Measurements from ENCODE around the gene TPT1. TPM values are rescaled to one million over a fixed set of nuclear protein-coding genes. Genes with fewer than 3 reads are reported as not detected.
"Not testable (repeated sequence)": the region's sequence is repeated elsewhere in the genome, so short reads cannot be mapped to it uniquely, and the experiment has no call there.

The TPT1 gene
- total and polyA plus RNA-seq, 9 of the 15 experiments (the other 6 are each of a cell fraction or from before 2014, with no cell fraction given) = 602 to 2,508 (median 1,784) TPM

- FAIRE-seq; intact Hi-C loops (cut with micrococcal nuclease): not testable (repeated sequence)
Observed at GRCh38 chr13:45380708-45381107, 39.7 kb upstream of the TPT1 start.

DNA sequence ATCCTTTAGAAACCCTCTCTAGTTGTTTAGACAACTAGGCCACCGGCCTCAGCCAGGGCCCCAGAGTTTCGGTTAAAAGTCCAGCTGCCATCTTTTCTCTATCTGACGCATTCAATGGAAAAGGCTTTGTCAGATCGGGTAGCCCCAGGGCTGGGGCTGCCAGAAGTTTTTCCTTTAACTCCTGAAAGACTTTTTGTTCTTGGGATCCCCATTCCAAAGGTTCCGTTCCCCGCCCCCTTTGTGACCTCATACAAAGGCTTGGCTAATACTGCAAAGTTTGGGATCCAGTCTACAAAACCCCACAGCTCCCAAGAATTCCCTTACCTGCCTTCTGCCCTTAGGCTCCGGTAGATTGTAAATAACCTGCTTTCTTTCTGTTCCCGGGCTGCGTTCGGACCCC lies 38.5 kb upstream of the TPT1 start:
- DNase-seq (ENCODE audit: extremely low read depth in 1 of 4, low spot score in 3 of 4); H2AFZ ChIP-seq (ENCODE audit: low read depth, low read length); H3K36me3 ChIP-seq (ENCODE audit: control insufficient read depth, insufficient read depth, low read length); H3K4me1 ChIP-seq (replicated peaks in 1 of 2; ENCODE audit: control insufficient read depth in 2 of 2, insufficient read depth in 2 of 2, low read length in 2 of 2); H3K9ac ChIP-seq (ENCODE audit: insufficient read depth in 1 of 2, low read depth in 2 of 2, low read length in 2 of 2); H3K27ac ChIP-seq (ENCODE audit: extremely low read depth, low read depth, low read length); FAIRE-seq; CTCF ChIA-PET (ENCODE audit: low intra/inter-chr PET ratio); ATAC-seq; H3K27me3 ChIP-seq (ENCODE audit: control insufficient read depth in 2 of 2, insufficient read depth in 2 of 2, low read length in 2 of 2); H3K9me1 ChIP-seq (ENCODE audit: control insufficient read depth, insufficient read depth, low read length); H3K4me3 ChIP-seq; H3K9me3 ChIP-seq (replicated peaks; ENCODE audit: control insufficient read depth, insufficient read depth, low read depth, low read length); H3K79me2 ChIP-seq (ENCODE audit: control insufficient read depth, insufficient read depth, low read length); BruUV-seq (replicated peaks); in situ Hi-C loops (cut with MboI); H4K20me1 ChIP-seq (replicated peaks; ENCODE audit: control insufficient read depth, insufficient read depth, low read length); H3K4me2 ChIP-seq (ENCODE audit: insufficient read depth, low read length): not testable (repeated sequence)
- intact Hi-C loops (cut with micrococcal nuclease) = loop anchor here (10.0 kb wide), 1 partner anchor 85 kb away; the partner anchor contains the start of gene COG3
- POLR2A ChIA-PET = interaction anchor here (0.6 kb wide), 1 partner anchor 50 kb away, joined by 3 read pairs; no protein-coding TSS in a partner anchor
- 84% methylated on average over 6 of the region's 10 CpGs for WGBS (ENCODE audit: insufficient coverage, low coverage, missing lambda C conversion rate)

More at GRCh38 chr13:45380708-45381107, 39.7 kb upstream of the TPT1 start:
- POLR2A ChIA-PET; H3K27ac ChIP-seq (ENCODE audit: extremely low read depth, low read depth, low read length); DNase-seq (ENCODE audit: extremely low read depth in 1 of 4, low spot score in 3 of 4); CTCF ChIA-PET (ENCODE audit: low intra/inter-chr PET ratio); H2AFZ ChIP-seq (ENCODE audit: low read depth, low read length); ATAC-seq; BruUV-seq (replicated peaks); H3K4me1 ChIP-seq (replicated peaks in 1 of 2; ENCODE audit: control insufficient read depth in 2 of 2, insufficient read depth in 2 of 2, low read length in 2 of 2); H3K79me2 ChIP-seq (ENCODE audit: control insufficient read depth, insufficient read depth, low read length); H4K20me1 ChIP-seq (replicated peaks; ENCODE audit: control insufficient read depth, insufficient read depth, low read length); H3K4me2 ChIP-seq (ENCODE audit: insufficient read depth, low read length); H3K36me3 ChIP-seq (ENCODE audit: control insufficient read depth, insufficient read depth, low read length); H3K4me3 ChIP-seq; H3K9ac ChIP-seq (ENCODE audit: insufficient read depth in 1 of 2, low read depth in 2 of 2, low read length in 2 of 2); H3K27me3 ChIP-seq (ENCODE audit: control insufficient read depth in 2 of 2, insufficient read depth in 2 of 2, low read length in 2 of 2); H3K9me3 ChIP-seq (replicated peaks; ENCODE audit: control insufficient read depth, insufficient read depth, low read depth, low read length); H3K9me1 ChIP-seq (ENCODE audit: control insufficient read depth, insufficient read depth, low read length): not testable (repeated sequence)
- in situ Hi-C loops (cut with MboI) = loop anchor here (10.0 kb wide), 1 partner anchor 1084 kb away; no protein-coding TSS in a partner anchor
- 70% methylated on average over 5 of the region's 8 CpGs for WGBS (ENCODE audit: insufficient coverage, low coverage, missing lambda C conversion rate)

DNA sequence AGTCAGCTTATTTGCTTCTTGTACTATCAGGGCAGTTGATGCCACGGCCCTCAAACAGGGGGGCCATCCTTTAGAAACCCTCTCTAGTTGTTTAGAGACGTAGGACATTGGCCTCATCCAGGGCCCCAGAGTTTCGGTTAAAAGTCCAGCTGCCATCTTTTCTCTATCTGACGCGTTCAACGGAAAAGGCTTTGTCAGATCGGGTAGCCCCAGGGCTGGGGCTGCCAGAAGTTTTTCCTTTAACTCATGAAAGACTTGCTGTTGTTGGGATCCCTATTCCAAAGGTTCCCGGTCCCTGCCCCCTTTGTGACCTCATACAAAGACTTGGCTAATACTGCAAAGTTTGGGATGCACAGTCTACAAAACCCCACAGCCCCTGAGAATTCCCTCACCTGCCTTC lies 37.8 kb upstream of the TPT1 start:
- H3K9me1 ChIP-seq (ENCODE audit: control insufficient read depth, insufficient read depth, low read length); DNase-seq (ENCODE audit: extremely low read depth in 1 of 4, low spot score in 3 of 4); H3K4me2 ChIP-seq (ENCODE audit: insufficient read depth, low read length); in situ Hi-C loops (cut with MboI); ATAC-seq; H2AFZ ChIP-seq (ENCODE audit: low read depth, low read length); H3K36me3 ChIP-seq (ENCODE audit: control insufficient read depth, insufficient read depth, low read length); FAIRE-seq; BruUV-seq (replicated peaks); H3K9me3 ChIP-seq (replicated peaks; ENCODE audit: control insufficient read depth, insufficient read depth, low read depth, low read length); H4K20me1 ChIP-seq (replicated peaks; ENCODE audit: control insufficient read depth, insufficient read depth, low read length); H3K27ac ChIP-seq (ENCODE audit: extremely low read depth, low read depth, low read length); H3K4me3 ChIP-seq; H3K9ac ChIP-seq (ENCODE audit: insufficient read depth in 1 of 2, low read depth in 2 of 2, low read length in 2 of 2); POLR2A ChIA-PET; H3K27me3 ChIP-seq (ENCODE audit: control insufficient read depth in 2 of 2, insufficient read depth in 2 of 2, low read length in 2 of 2); CTCF ChIA-PET (ENCODE audit: low intra/inter-chr PET ratio); H3K79me2 ChIP-seq (ENCODE audit: control insufficient read depth, insufficient read depth, low read length); H3K4me1 ChIP-seq (replicated peaks in 1 of 2; ENCODE audit: control insufficient read depth in 2 of 2, insufficient read depth in 2 of 2, low read length in 2 of 2): not testable (repeated sequence)
- intact Hi-C loops (cut with micrococcal nuclease) = loop anchor here (10.0 kb wide), 1 partner anchor 86 kb away; the partner anchor contains the start of gene COG3
- WGBS (ENCODE audit: insufficient coverage, low coverage, missing lambda C conversion rate) = 71% methylated on average over 5 of the region's 8 CpGs

- H3K9ac ChIP-seq (ENCODE audit: insufficient read depth in 1 of 2, low read depth in 2 of 2, low read length in 2 of 2); H3K9me1 ChIP-seq (ENCODE audit: control insufficient read depth, insufficient read depth, low read length); H3K79me2 ChIP-seq (ENCODE audit: control insufficient read depth, insufficient read depth, low read length); BruUV-seq (replicated peaks); POLR2A ChIA-PET; H3K27ac ChIP-seq (ENCODE audit: extremely low read depth, low read depth, low read length); FAIRE-seq; DNase-seq (ENCODE audit: extremely low read depth in 1 of 4, low spot score in 3 of 4); H4K20me1 ChIP-seq (replicated peaks; ENCODE audit: control insufficient read depth, insufficient read depth, low read length); H3K4me1 ChIP-seq (replicated peaks in 1 of 2; ENCODE audit: control insufficient read depth in 2 of 2, insufficient read depth in 2 of 2, low read length in 2 of 2); H3K27me3 ChIP-seq (ENCODE audit: control insufficient read depth in 2 of 2, insufficient read depth in 2 of 2, low read length in 2 of 2); H3K4me2 ChIP-seq (ENCODE audit: insufficient read depth, low read length); in situ Hi-C loops (cut with MboI); H3K4me3 ChIP-seq; H2AFZ ChIP-seq (ENCODE audit: low read depth, low read length); H3K36me3 ChIP-seq (ENCODE audit: control insufficient read depth, insufficient read depth, low read length); ATAC-seq; H3K9me3 ChIP-seq (replicated peaks; ENCODE audit: control insufficient read depth, insufficient read depth, low read depth, low read length): not testable (repeated sequence)
- WGBS (ENCODE audit: insufficient coverage, low coverage, missing lambda C conversion rate) = 100% methylated on average over 1 of the region's 12 CpGs
- CTCF ChIA-PET (ENCODE audit: low intra/inter-chr PET ratio) = interaction anchor here (0.6 kb wide), 1 partner anchor 43 kb away, joined by 4 read pairs; no protein-coding TSS in a partner anchor
- intact Hi-C loops (cut with micrococcal nuclease) = loop anchor here (10.0 kb wide), 1 partner anchor 87 kb away; the partner anchor contains the start of gene COG3
Observed at GRCh38 chr13:45377314-45377713, 36.3 kb upstream of the TPT1 start.
